HG03175 (cell line): ENCODE results near the gene MTA3.
"Not testable (repeated sequence)": the region's sequence is repeated elsewhere in the genome, so short reads cannot be mapped to it uniquely, and the experiment has no call there.

Experiments used
- ATAC-seq: cut with Tn5 transposase; IDR thresholded peaks from one replicate; pipeline ENCODE4 v1.9.1; 2021; ENCODE audit warnings: mild to moderate bottlenecking, moderate library complexity; ENCODE audit not compliant: unreplicated experiment

Gene MTA3

DNA sequence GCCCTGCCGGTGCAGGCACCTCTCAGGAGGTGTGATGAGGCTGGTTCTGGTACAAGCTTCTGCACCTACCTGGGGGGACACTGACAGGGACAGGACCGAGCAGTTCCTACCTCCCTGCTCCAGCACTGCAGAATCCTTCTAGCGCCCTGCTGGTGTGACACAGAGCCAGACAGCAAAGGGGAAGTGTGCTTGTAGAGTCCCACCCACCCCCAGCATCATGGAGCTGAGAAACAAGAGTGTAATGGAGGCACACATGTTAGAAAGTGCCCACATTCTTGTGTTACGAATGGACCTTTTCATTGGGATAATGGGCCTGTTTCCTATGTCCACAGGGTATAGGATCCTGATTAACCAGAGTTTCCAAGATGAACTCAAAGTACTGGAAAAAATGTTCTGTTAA lies 157.2 kb downstream of the MTA3 start:
- ATAC-seq = no peak

GRCh38 chr2:42726680-42727079 lies 158.2 kb downstream of the MTA3 start:
- ATAC-seq = no peak

- not testable (repeated sequence) for ATAC-seq
Observed at GRCh38 chr2:42731316-42731715, 162.9 kb downstream of the MTA3 start.

DNA sequence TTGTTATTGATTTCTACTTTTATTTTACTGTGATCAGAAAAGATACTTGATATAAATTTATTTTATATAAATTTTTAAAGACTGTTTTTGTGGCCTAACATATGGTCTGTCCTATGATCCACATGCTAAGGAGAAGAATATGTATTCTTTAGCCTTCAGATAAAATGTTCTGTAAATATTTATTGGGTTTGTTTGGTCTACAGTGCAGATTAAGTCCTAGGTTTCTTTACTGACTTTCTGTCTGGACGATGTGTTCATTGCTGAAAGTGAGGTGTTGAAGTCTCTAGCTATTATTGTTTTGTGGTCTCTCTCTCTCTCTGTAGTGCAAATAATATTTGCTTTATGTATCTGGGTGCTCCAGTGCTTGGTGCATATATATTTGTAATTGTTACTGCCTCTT lies 165.4 kb downstream of the MTA3 start:
- ATAC-seq = no peak

DNA sequence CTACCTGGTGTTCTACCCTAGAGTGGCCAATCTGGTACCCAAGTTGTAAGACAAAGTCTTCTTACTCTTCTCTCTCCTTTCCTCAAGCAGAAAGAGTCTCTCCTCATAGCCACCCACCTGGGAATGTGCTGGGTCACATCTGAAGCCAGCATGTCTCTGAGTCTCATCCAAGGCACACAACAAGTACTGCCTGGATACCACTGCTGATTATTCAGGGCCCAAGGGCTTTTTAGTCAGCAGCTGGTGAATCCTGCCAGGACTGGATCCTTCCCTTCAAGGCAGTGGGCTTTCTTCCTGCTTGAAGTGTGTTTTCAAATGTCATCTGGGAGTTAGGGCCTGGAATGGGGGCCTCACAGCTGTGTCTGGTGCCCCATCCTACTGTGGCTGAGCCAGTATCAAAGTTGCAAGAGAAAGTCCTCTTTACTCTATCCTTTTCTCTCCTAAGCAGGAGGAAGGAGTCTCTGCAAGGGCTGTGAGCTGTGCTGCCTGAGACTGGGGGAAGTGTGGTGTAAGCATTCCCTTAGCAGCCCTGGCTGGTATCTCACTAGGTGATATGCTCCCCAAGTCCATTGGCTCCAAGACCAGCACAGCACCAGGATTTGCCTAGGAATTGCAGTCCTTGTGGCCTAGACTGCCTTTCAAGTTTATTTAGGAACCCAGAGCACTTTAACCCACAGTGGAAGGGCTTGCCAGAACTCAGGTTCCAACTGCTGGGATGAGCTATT lies 168.3 kb downstream of the MTA3 start:
- no peak for ATAC-seq

- no peak for ATAC-seq
Observed at GRCh38 chr2:42741140-42741539, 172.7 kb downstream of the MTA3 start.

- no peak for ATAC-seq
Observed at GRCh38 chr2:42742740-42743658, 174.6 kb downstream of the MTA3 start.

DNA sequence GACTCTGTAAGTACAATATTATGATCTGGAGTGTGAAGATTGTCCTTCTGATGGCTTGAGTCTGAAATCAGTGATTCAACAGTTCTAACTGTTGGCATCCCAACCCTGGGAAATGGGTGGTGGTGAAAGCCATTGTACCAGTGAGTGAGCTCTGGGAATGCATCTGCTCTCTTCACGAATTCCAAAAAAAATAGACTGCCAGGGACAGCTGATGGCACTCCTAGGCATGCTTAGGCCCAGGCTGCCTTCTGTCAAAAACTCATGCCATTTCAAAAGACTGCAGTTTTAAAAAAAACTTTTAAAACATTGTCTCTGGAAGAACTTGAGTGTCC lies 175.2 kb downstream of the MTA3 start:
- ATAC-seq = no peak

GRCh38 chr2:42744545-42745082 lies 176.2 kb downstream of the MTA3 start:
- ATAC-seq = no peak

GRCh38 chr2:42747422-42747821 lies 179.0 kb downstream of the MTA3 start:
- ATAC-seq = no peak

DNA sequence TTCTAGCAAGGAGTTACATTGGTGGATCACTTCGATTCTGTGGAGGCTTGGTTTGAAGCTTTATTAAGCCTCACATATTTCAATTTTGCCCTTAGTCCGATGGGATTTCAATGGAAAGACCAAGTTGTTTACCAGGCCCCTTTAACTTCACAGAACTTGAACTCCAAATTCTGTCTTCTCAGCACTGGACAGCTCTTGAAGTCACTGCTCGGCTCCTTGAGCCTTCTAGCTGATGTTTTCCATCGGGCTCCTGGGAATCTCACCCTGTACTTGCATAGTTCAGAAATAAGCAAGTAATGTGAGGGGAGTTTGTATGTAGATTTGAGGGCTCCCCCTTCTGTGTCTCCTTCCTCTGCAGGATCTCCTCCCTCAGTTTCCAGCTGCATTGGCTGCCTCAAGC lies 180.4 kb downstream of the MTA3 start:
- ATAC-seq = no peak

GRCh38 chr2:42752314-42752713 lies 183.9 kb downstream of the MTA3 start:
- peak; percentile 63 for ATAC-seq

GRCh38 chr2:42752816-42753813 lies 184.7 kb downstream of the MTA3 start:
- ATAC-seq = no peak

DNA sequence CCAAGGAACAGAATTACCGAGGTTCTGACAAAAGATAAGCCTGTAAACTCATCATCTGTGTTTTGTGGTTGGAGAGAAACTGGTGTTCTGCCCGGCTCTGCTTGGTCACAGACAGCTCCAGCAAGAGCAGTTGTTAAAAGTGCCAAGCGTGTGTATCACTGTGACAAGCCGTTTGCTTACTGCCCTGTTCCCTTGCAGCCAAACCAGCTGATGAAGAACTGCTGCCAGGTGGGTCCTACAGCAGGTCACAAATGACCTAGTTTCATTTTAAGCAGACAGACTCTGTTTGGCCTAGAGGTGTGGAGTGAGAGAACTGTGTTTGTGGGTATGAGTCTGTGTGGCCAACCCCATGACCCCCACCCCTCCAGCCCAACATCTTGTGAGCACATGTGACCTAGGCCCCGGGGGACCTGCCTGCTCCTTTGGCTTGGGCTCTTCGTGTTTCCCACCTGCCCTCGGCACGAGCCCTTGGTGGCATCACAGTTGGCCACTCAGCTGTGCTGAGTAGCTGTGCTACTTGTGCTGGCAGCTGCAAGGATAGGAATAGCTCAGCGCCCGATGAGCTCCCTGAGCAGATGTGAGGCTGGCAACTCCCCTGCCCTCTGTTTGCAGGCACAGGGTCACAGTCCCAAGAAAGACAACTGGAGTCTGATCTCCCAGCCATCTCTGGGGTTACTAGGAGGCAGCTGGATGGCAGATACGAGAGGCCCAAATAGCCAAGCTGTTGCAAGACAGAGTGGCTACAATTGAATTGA lies 185.8 kb downstream of the MTA3 start:
- peak; percentile 83 for ATAC-seq

DNA sequence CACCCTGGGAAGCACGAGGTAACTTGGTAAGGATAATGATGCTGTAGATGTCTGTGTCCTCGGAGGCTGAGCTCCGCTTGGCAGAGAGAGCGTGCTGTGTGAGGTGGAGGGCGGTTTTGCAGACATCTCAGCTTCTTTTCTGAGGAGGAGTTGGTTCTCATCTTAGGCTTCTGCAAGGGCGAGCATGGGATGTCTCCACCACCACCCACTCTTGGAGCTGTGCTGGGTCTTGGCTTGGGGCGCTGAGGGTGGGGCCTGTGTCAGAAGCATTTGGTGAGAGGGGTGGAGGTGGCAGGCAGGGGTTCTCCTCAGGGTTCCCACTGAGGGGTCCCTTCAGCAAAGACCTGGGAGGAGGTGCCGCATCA lies 186.3 kb downstream of the MTA3 start:
- no peak for ATAC-seq

DNA sequence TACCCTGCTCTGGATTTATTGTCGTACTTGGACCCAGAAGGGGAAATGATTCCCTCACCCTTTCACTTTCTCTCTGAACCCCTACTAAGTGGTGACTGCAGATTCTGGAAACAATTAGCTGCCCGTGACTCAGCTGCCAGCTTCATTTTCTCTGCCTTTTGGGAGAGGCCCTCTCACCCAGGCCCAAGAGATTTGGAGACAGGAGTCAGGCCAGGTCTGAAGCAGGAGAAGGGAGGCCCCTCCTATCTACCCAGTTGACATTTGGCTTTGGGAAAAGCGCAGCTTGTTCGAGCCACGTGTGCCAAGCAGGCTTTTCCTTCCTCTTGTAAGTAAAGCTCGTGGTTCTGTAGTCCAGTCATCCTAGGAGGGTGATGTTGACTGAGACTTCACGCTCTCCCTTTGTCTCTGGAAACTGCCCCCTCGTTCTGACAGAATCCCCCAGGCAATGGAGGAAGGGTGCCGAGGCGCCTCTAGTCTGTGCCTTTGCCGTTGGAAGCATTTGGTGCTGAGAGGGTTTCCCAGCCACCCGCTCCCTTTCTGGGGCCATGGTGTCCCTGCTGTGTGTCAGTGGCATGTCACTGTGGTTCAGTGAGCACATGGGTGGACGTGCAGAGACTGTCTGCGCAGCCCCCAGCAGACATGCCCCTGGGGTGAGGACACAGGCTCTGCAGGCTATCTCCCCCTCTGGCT lies 186.9 kb downstream of the MTA3 start:
- ATAC-seq = no peak

- ATAC-seq = no peak
Observed at GRCh38 chr2:42756150-42756775, 187.8 kb downstream of the MTA3 start.

- ATAC-seq = no peak
Observed at GRCh38 chr2:42756966-42757513, 188.6 kb downstream of the MTA3 start.
